ENCODE results near the gene PIGZ. TPM values are rescaled to one million over a fixed set of nuclear protein-coding genes. Genes with fewer than 3 reads are reported as not detected.

Gene PIGZ
- total RNA-seq, 1 experiment from 2014 or later: 1.4 TPM

- Histone ChIP-seq H3K4me3 (replicated peaks in 1 of 2; ENCODE audit: low read depth in 1 of 2, low read length in 2 of 2) (no peak overlapping the region), H3K27me3 (ENCODE audit: insufficient read depth, low read length) (no peaks in the 10 kb centered on the region), H3K9me2 (ENCODE audit: insufficient read depth) (no peaks in the 10 kb centered on the region), H3K36me3 (ENCODE audit: control insufficient read depth in 1 of 2, insufficient read depth in 2 of 2, low read length in 2 of 2) (no peaks in the 10 kb centered on the region), H3K4me2 (ENCODE audit: low read length) (no peak overlapping the region), H3K9me3 (ENCODE audit: control insufficient read depth in 1 of 2, insufficient read depth in 1 of 2, low read depth in 1 of 2, low read length in 2 of 2) (no peaks in the 10 kb centered on the region), H2AFZ (ENCODE audit: low read depth, low read length, poor library complexity, severe bottlenecking) (no peak overlapping the region), H3K4me1 (ENCODE audit: control insufficient read depth in 1 of 2, insufficient read depth in 2 of 2, low read length in 2 of 2) (peaks cover 7 to 21% of the 10 kb centered on the region in 2 experiments; a peak in 2 of 4 replicates), H3K79me2 (ENCODE audit: insufficient read depth, low read length) (no peaks in the 10 kb centered on the region), H3K9ac (ENCODE audit: low read length) (no peak overlapping the region), H3K27ac (ENCODE audit: low read depth, low read length) (no peak overlapping the region), H4K20me1 (ENCODE audit: insufficient read depth) (no peaks in the 10 kb centered on the region)
- ChIA-PET CTCF (no interaction called here), RAD21 (ENCODE audit: low non-redundant PET in 1 of 2, low total read pairs in 2 of 2, uncharacterized antibody in 2 of 2, unreplicated experiment in 2 of 2) (no interaction called here), POLR2A (no interaction called here)
- ATAC-seq (no peak), DNase-seq (ENCODE audit: low read depth, low spot score) (no peak)
- no peak for TF ChIP-seq CBX3 (IDR thresholded peaks at IDR 0.05; ENCODE audit: low read depth)
- TF ChIP-seq SIN3A (IDR thresholded peaks at IDR 0.05; ENCODE audit: low read depth): no peak
- no peak for TF ChIP-seq ZNF274 (IDR thresholded peaks at IDR 0.05; ENCODE audit: low read depth, low read length)
- no peak for TF ChIP-seq JUND (IDR thresholded peaks at IDR 0.05)
- no peak for TF ChIP-seq EGR1 (IDR thresholded peaks at IDR 0.05; ENCODE audit: low read depth)
- TF ChIP-seq REST (IDR thresholded peaks at IDR 0.05; ENCODE audit: low read depth): no peak
- no peak for TF ChIP-seq ZFX (IDR thresholded peaks at IDR 0.05)
- no peak for TF ChIP-seq YY1 (IDR thresholded peaks at IDR 0.05; ENCODE audit: extremely low read depth, insufficient replicate concordance, low read depth, low read length)
- no peak for TF ChIP-seq SRF (IDR thresholded peaks at IDR 0.05; ENCODE audit: low read depth)
- intact Hi-C loops (cut with micrococcal nuclease): loop anchor here (5.0 kb wide), 1 partner anchor 439 kb away; no protein-coding TSS in a partner anchor
- no TSS peak for BruUV-seq (replicated peaks)
Measured at GRCh38 chr3:196966526-196967401, 1.9 kb downstream of the PIGZ start.

Measured in HCT116 (cell line).